H9 (cell line): Measurements from ENCODE around the gene CDC20. TPM values are rescaled to one million over a fixed set of nuclear protein-coding genes. Genes with fewer than 3 reads are reported as not detected.

Source experiments
- DNase-seq: peaks from one replicate; pipeline ENCODE4 v3.0.0-alpha.2; 2017
- H2AFZ ChIP-seq: one replicate; pipeline ENCODE4 v1.6.1; 2013; ENCODE audit warnings: mild to moderate bottlenecking, low read length, control low read depth, moderate library complexity
- H2AK5ac ChIP-seq: 2 replicates; pipeline ENCODE4 v1.6.1; 2013; ENCODE audit warnings: low read length, control low read depth, mixed read lengths; ENCODE audit not compliant: insufficient read length
- H2BK120ac ChIP-seq: one replicate; pipeline ENCODE4 v1.6.1; 2013; ENCODE audit warnings: low read depth, mild to moderate bottlenecking, low read length, control low read depth, inconsistent platforms; ENCODE audit not compliant: poor library complexity, severe bottlenecking
- H2BK12ac ChIP-seq: 2 replicates; pipeline ENCODE4 v1.6.1; 2013; ENCODE audit warnings: low read length, control low read depth, mixed read lengths, low read depth; ENCODE audit not compliant: insufficient read length
- H2BK15ac ChIP-seq: 2 replicates; pipeline ENCODE4 v1.6.1; 2013; ENCODE audit warnings: low read depth, low read length, control low read depth
- H2BK20ac ChIP-seq: one replicate; pipeline ENCODE4 v1.6.1; 2013; ENCODE audit warnings: low read depth, mild to moderate bottlenecking, low read length, control low read depth, inconsistent platforms; ENCODE audit not compliant: poor library complexity, severe bottlenecking
- H2BK5ac ChIP-seq: 2 replicates; pipeline ENCODE4 v1.6.1; 2013; ENCODE audit warnings: low read length, control low read depth, mixed read lengths; ENCODE audit not compliant: insufficient read length
- H3K14ac ChIP-seq: 2 replicates; pipeline ENCODE4 v1.6.1; 2013; ENCODE audit warnings: low read length, control low read depth; ENCODE audit not compliant: insufficient read depth
- H3K18ac ChIP-seq: 2 replicates; pipeline ENCODE4 v1.6.1; 2013; ENCODE audit warnings: low read depth, mild to moderate bottlenecking, mixed read lengths, low read length, control low read depth; ENCODE audit not compliant: insufficient read length
- H3K23ac ChIP-seq: 2 replicates; pipeline ENCODE4 v1.6.1; 2013; ENCODE audit warnings: low read length, control low read depth, mixed read lengths, low read depth; ENCODE audit not compliant: insufficient read length
- H3K23me2 ChIP-seq: 2 replicates; pipeline ENCODE4 v1.6.1; 2013; ENCODE audit warnings: low read depth, mild to moderate bottlenecking, mixed read lengths, low read length, control low read depth; ENCODE audit not compliant: insufficient read length, poor library complexity, severe bottlenecking
- H3K27ac ChIP-seq: 2 replicates; pipeline ENCODE4 v1.5.1; 2013; ENCODE audit warnings: low read length, control low read depth, mixed read lengths, low read depth; ENCODE audit not compliant: insufficient read length
- H3K27me3 ChIP-seq: 2 replicates; pipeline ENCODE4 v1.6.1; 2013; ENCODE audit warnings: low read length, control low read depth, inconsistent platforms; ENCODE audit not compliant: insufficient read depth
- H3K4ac ChIP-seq: 2 replicates; pipeline ENCODE4 v1.6.1; 2013; ENCODE audit warnings: low read depth, mild to moderate bottlenecking, control low read depth, inconsistent platforms, low read length, moderate library complexity
- H3K4me1 ChIP-seq: 2 replicates; pipeline ENCODE4 v1.6.1; 2013; ENCODE audit warnings: low read length, control low read depth, inconsistent platforms; ENCODE audit not compliant: insufficient read depth
- H3K4me2 ChIP-seq: 2 replicates; pipeline ENCODE4 v1.6.1; 2013; ENCODE audit warnings: low read length, control low read depth, mixed read lengths; ENCODE audit not compliant: insufficient read length, insufficient read depth
- H3K56ac ChIP-seq: 2 replicates; pipeline ENCODE4 v1.6.1; 2013; ENCODE audit warnings: low read depth, mild to moderate bottlenecking, mixed read lengths, low read length, control low read depth; ENCODE audit not compliant: insufficient read length
- H3K79me1 ChIP-seq: 2 replicates; pipeline ENCODE4 v1.6.1; 2013; ENCODE audit warnings: low read depth, mild to moderate bottlenecking, moderate library complexity, low read length, control low read depth, inconsistent platforms; ENCODE audit not compliant: insufficient read depth, poor library complexity, severe bottlenecking
- H3K79me2 ChIP-seq: 2 replicates; pipeline ENCODE4 v1.6.1; 2013; ENCODE audit warnings: low read length, control low read depth, inconsistent platforms; ENCODE audit not compliant: insufficient read depth
- H3K9ac ChIP-seq: 2 replicates; pipeline ENCODE4 v1.6.1; 2013; ENCODE audit warnings: low read length, control low read depth, mixed read lengths; ENCODE audit not compliant: insufficient read length; ENCODE audit errors: extremely low read depth
- H3K9me3 ChIP-seq: one replicate; pipeline ENCODE4 v1.6.1; 2013; ENCODE audit warnings: low read depth, low read length, inconsistent platforms; ENCODE audit not compliant: control insufficient read depth
- H3T11ph ChIP-seq: one replicate; pipeline ENCODE4 v1.6.1; 2013; ENCODE audit warnings: mild to moderate bottlenecking, low read length, control low read depth, inconsistent platforms
- H4K20me1 ChIP-seq: one replicate; pipeline ENCODE4 v1.6.1; 2013; ENCODE audit not compliant: control insufficient read depth, insufficient read length, insufficient read depth
- H4K5ac ChIP-seq: 2 replicates; pipeline ENCODE4 v1.6.1; 2013; ENCODE audit warnings: low read depth, mild to moderate bottlenecking, mixed read lengths, low read length, control low read depth; ENCODE audit not compliant: insufficient read length
- H4K8ac ChIP-seq: replicated peaks from 2 replicates; pipeline ENCODE4 v1.6.1; 2013; ENCODE audit warnings: low read length, control low read depth, mixed read lengths, low read depth; ENCODE audit not compliant: insufficient read length
- H4K91ac ChIP-seq: 2 replicates; pipeline ENCODE4 v1.6.1; 2013; ENCODE audit warnings: low read depth, mild to moderate bottlenecking, moderate library complexity, mixed read lengths, low read length, control low read depth; ENCODE audit not compliant: insufficient read length
- H3K27ac Mint-ChIP-seq, 3 experiments: 2 replicates in 2 of 3; 3 replicates in 1 of 3; pipeline ENCODE4 v1.8.0; 2020 to 2021; ENCODE audit warnings: mixed read lengths in 3 of 3, mild to moderate bottlenecking in 1 of 3, moderate library complexity in 1 of 3
- H3K27me3 Mint-ChIP-seq: 2 replicates; pipeline ENCODE4 v1.8.0; 2021; ENCODE audit warnings: low read depth, mild to moderate bottlenecking, moderate library complexity, mixed read lengths
- H3K36me3 Mint-ChIP-seq, 3 experiments: 2 replicates in 2 of 3; 3 replicates in 1 of 3; pipeline ENCODE4 v1.8.0; 2020 to 2021; ENCODE audit warnings: low read depth in 3 of 3, mixed read lengths in 3 of 3; ENCODE audit not compliant: insufficient read depth in 1 of 3
- H3K4me1 Mint-ChIP-seq, 2 experiments: 2 replicates each; pipeline ENCODE4 v1.8.0; 2020; ENCODE audit warnings: mixed read lengths in 2 of 2
- H3K4me3 Mint-ChIP-seq, 2 experiments: 2 replicates in 1 of 2; 3 replicates in 1 of 2; pipeline ENCODE4 v1.8.0; 2020 to 2021; ENCODE audit warnings: mild to moderate bottlenecking in 2 of 2, mixed read lengths in 2 of 2, moderate library complexity in 1 of 2
- H3K9me3 Mint-ChIP-seq, 2 experiments: 2 replicates in 1 of 2; 3 replicates in 1 of 2; pipeline ENCODE4 v1.8.0; 2020; ENCODE audit warnings: mild to moderate bottlenecking in 2 of 2, mixed read lengths in 2 of 2, moderate library complexity in 1 of 2
- WGBS: extraction: QIAGEN DNeasy Blood & Tissue Kit; methylation state at CpG from one replicate; pipeline ENCODE4 v1.1.7; 2013; ENCODE audit warnings: missing lambda C conversion rate, low lambda C conversion rate, mixed read lengths; ENCODE audit not compliant: insufficient read length; ENCODE audit errors: extremely low coverage; 5-methylcytosine and 5-hydroxymethylcytosine counted together
- total RNA-seq: library from RNA; stranded (reverse); gene quantifications from 2 replicates; pipeline ENCODE4 v1.2.1, GENCODE V29; 2021
- TF ChIP-seq, protein P1 (sequence below): fragments of 200-600 bp; sonication (generic); conservative IDR thresholded peaks from 3 replicates; pipeline ENCODE4 v1.8.0; 2021; ENCODE audit warnings: antibody characterized with exemption, mild to moderate bottlenecking

Gene CDC20
- total RNA-seq, 1 experiment from 2014 or later = 246 TPM

DNA sequence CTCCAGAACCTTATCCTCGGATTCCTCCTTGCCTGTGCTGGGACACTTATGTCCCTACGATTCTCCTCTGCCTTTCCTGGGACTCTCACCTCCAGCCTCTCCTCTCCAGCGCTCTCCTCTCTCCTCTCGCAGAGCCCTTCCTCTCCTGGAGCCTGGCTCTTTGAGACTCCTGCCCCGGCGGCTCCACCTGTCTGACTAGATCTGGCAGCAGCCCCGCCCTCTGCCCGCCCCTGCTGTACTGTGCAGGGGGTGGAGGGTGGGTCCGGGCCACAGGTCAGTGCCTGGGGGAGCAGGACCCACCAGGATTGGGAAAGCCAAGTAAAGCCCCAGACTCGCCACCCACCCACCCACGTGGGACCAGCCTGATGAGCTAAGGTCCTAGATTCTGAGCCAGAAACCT, 7.4 kb downstream of the CDC20 start:
- peaks cover 15% of the 10 kb centered on the region for H3K23me2 ChIP-seq
- Mint-ChIP-seq H3K36me3 (peaks cover 28 to 41% (median 36%) of the 10 kb centered on the region in 3 experiments), H3K9me3 (no peaks in the 10 kb centered on the region), H3K27ac (no peak overlapping the region), H3K27me3 (no peaks in the 10 kb centered on the region), H3K4me1 (peaks cover 29 to 43% of the 10 kb centered on the region in 2 experiments), H3K4me3 (peak overlapping the region; percentile 74 to 86)
- no peak overlapping the region for H2BK5ac ChIP-seq
- H4K91ac ChIP-seq = no peak overlapping the region
- H3K79me2 ChIP-seq = no peaks in the 10 kb centered on the region; the same call in 1 of the 2 replicates
- H4K20me1 ChIP-seq = no peaks in the 10 kb centered on the region
- WGBS = no CpG with 5 or more reads among the region's 11 CpGs
- H3K4me1 ChIP-seq = no peaks in the 10 kb centered on the region; the same call in 1 of the 2 replicates
- H2BK120ac ChIP-seq = no peak overlapping the region
- no peaks in the 10 kb centered on the region for H3K27me3 ChIP-seq
- peak; percentile 73 for DNase-seq
- TF ChIP-seq, protein P1, sequence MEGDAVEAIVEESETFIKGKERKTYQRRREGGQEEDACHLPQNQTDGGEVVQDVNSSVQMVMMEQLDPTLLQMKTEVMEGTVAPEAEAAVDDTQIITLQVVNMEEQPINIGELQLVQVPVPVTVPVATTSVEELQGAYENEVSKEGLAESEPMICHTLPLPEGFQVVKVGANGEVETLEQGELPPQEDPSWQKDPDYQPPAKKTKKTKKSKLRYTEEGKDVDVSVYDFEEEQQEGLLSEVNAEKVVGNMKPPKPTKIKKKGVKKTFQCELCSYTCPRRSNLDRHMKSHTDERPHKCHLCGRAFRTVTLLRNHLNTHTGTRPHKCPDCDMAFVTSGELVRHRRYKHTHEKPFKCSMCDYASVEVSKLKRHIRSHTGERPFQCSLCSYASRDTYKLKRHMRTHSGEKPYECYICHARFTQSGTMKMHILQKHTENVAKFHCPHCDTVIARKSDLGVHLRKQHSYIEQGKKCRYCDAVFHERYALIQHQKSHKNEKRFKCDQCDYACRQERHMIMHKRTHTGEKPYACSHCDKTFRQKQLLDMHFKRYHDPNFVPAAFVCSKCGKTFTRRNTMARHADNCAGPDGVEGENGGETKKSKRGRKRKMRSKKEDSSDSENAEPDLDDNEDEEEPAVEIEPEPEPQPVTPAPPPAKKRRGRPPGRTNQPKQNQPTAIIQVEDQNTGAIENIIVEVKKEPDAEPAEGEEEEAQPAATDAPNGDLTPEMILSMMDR = no peak
- H3K27ac ChIP-seq = no peak overlapping the region
- no peaks in the 10 kb centered on the region for H3K79me1 ChIP-seq
- H3K23ac ChIP-seq = no peak overlapping the region
- no peak overlapping the region for H2AK5ac ChIP-seq
- no peak overlapping the region for H3K9ac ChIP-seq
- H3K18ac ChIP-seq = no peak overlapping the region
- no peak overlapping the region for H4K8ac ChIP-seq
- H3T11ph ChIP-seq = no peak overlapping the region
- H2BK15ac ChIP-seq = no peak overlapping the region
- no peak overlapping the region for H2AFZ ChIP-seq
- H3K4me2 ChIP-seq = peak overlapping the region; percentile 78
- peak overlapping the region; percentile 14; the same call in 1 of the 2 replicates for H3K14ac ChIP-seq
- no peak overlapping the region for H3K4ac ChIP-seq
- H3K9me3 ChIP-seq = no peaks in the 10 kb centered on the region
- H2BK12ac ChIP-seq = no peak overlapping the region
- H3K56ac ChIP-seq = no peak overlapping the region
- H4K5ac ChIP-seq = no peak overlapping the region
- no peak overlapping the region for H2BK20ac ChIP-seq
